WERI-Rb-1 (cell line): ENCODE data around the gene NEB.

ENCODE experiments used
- DNase-seq: peaks from one replicate; pipeline ENCODE4 v3.0.0-alpha.2; 2020
- H3K27ac ChIP-seq: fragments of 250-450 bp; sonication (Bioruptor Pico); 2 replicates; pipeline ENCODE4 v1.5.1; 2020; ENCODE audit warnings: mild to moderate bottlenecking, moderate library complexity
- H3K27me3 ChIP-seq: fragments of 250-450 bp; sonication (Bioruptor Pico); 2 replicates; pipeline ENCODE4 v1.5.1; 2021; ENCODE audit warnings: mild to moderate bottlenecking, low read depth, moderate library complexity; ENCODE audit not compliant: insufficient read depth, severe bottlenecking
- H3K36me3 ChIP-seq: fragments of 250-450 bp; sonication (Bioruptor Pico); 2 replicates; pipeline ENCODE4 v1.5.1; 2020; ENCODE audit warnings: mild to moderate bottlenecking, moderate library complexity
- H3K4me3 ChIP-seq: 2 replicates; pipeline ENCODE4 v1.5.1; 2011; ENCODE audit warnings: low read depth, mild to moderate bottlenecking, control low read depth, low read length
- H3K9me3 ChIP-seq: fragments of 250-450 bp; sonication (Bioruptor Pico); 2 replicates; pipeline ENCODE4 v1.5.1; 2021; ENCODE audit warnings: mild to moderate bottlenecking, moderate library complexity; ENCODE audit not compliant: severe bottlenecking
- CTCF ChIP-seq: IDR thresholded peaks from 2 replicates; pipeline ENCODE4 v1.5.1; 2011; ENCODE audit warnings: low read depth, mild to moderate bottlenecking, control low read depth, inconsistent platforms, low read length

NEB gene

GRCh38 chr2:151691631-151692030 lies 42.6 kb downstream of the NEB start:
- Histone ChIP-seq H3K9me3 (no peaks in the 10 kb centered on the region), H3K36me3 (no peaks in the 10 kb centered on the region), H3K27me3 (no peaks in the 10 kb centered on the region), H3K27ac (no peak overlapping the region), H3K4me3 (no peak overlapping the region)
- TF ChIP-seq CTCF, result no peak
- no peak for DNase-seq

- Histone ChIP-seq H3K9me3 (no peaks in the 10 kb centered on the region), H3K27me3 (no peaks in the 10 kb centered on the region), H3K4me3 (no peak overlapping the region), H3K27ac (no peak overlapping the region), H3K36me3 (no peaks in the 10 kb centered on the region)
- no peak for DNase-seq
- no peak for TF ChIP-seq CTCF
Measured at GRCh38 chr2:151688719-151689118, 45.6 kb downstream of the NEB start.

- H3K27me3 ChIP-seq, result no peaks in the 10 kb centered on the region
- no peak for TF ChIP-seq CTCF
- H3K27ac ChIP-seq, result no peak overlapping the region
- no peaks in the 10 kb centered on the region for H3K9me3 ChIP-seq
- no peak overlapping the region for H3K4me3 ChIP-seq
- no peak for DNase-seq
- H3K36me3 ChIP-seq, result no peaks in the 10 kb centered on the region
Measured at GRCh38 chr2:151682459-151683003, 51.7 kb downstream of the NEB start.

GRCh38 chr2:151681051-151681450 lies 53.2 kb downstream of the NEB start:
- Histone ChIP-seq H3K4me3 (no peak overlapping the region), H3K27ac (no peak overlapping the region), H3K9me3 (no peaks in the 10 kb centered on the region), H3K27me3 (no peaks in the 10 kb centered on the region), H3K36me3 (no peaks in the 10 kb centered on the region)
- no peak for DNase-seq
- no peak for TF ChIP-seq CTCF

- H3K27ac ChIP-seq, result no peak overlapping the region
- no peaks in the 10 kb centered on the region for H3K36me3 ChIP-seq
- H3K9me3 ChIP-seq, result no peaks in the 10 kb centered on the region
- TF ChIP-seq CTCF, result no peak
- no peaks in the 10 kb centered on the region for H3K27me3 ChIP-seq
- DNase-seq, result no peak
- no peak overlapping the region for H3K4me3 ChIP-seq
Measured at GRCh38 chr2:151679994-151680393, 54.3 kb downstream of the NEB start.

- no peak overlapping the region for H3K4me3 ChIP-seq
- H3K36me3 ChIP-seq, result no peaks in the 10 kb centered on the region
- H3K27ac ChIP-seq, result no peak overlapping the region
- no peak for TF ChIP-seq CTCF
- H3K9me3 ChIP-seq, result no peaks in the 10 kb centered on the region
- H3K27me3 ChIP-seq, result no peaks in the 10 kb centered on the region
- no peak for DNase-seq
Measured at GRCh38 chr2:151678849-151679248, 55.4 kb downstream of the NEB start.
